Measurements from ENCODE around the gene SNX11. TPM values are rescaled to one million over a fixed set of nuclear protein-coding genes. Genes with fewer than 3 reads are reported as not detected.
A peak's percentile ranks its signal among the peaks of the same experiment; 100 is the strongest.

The SNX11 gene
- total RNA-seq, 2 experiments from 2014 or later, result 12.0 to 17.6 TPM

DNA sequence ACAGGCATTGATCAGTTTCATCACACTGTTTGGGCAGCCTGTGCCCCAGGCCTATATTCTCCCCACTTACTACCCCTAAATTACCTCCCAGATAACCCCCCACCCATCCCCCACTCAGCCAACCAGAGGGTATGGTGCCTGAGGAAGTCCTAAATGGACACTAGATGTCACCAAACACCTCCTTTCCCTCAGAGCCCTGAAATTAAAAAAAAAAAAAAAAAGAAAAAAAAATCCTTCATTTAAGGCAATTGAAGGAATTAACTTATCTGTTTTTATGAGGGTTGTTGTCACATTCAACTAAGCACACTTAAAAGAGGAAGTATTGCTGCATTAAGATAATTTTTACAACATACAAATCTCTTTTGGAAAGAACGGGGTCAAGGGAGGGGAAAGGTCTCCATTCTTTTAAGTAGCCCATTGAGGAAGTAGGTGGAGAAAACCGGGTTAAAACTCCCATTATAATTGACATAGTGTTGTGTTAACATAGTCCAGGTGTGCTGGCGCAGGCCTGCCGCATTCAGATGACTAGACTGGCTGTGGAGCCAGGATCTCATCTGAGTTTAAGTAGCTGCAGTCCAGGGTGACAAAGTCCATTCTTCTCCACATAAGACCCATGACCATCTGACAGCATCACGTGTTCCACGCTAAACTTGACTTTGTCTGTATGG is 46.3 kb downstream of the SNX11 start:
- peak; percentile 47 for DNase-seq (ENCODE audit: low spot score)
- POLR2A ChIA-PET, result no interaction called here

DNA sequence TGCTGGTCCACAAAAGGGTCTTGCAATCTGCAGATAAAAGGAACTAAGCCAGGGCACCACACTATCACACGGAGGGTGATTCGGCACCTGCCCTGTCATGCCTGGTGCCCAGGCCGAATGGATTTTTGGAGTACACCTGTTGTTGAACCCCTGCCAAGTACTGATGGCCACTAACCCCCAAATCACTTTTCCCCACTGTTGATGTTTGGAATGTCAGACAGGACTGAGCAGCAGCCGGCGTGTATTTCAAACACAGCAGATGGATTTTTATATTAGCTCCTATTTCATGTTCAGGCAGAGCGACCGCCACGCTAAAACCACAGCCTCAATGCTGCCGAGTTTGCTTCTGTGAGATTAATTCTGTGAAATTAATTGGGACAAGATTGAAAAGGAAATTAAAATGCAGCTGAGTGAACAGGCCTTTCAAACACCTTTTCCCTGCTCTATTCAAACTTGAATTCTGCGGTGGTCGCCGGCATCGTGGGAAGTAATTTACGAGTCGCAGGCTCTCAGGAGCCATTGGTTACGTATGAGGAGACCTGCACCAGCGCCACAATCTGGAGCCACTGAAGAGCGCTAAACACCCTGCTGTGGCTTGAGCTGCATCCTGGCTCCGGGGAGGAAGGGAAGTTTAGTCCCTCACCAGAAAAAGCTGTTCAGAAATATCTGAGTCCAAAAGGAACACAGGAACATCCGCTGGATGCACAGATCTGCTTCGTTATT is 48.5 kb downstream of the SNX11 start:
- no peak overlapping the region for H3K4me2 ChIP-seq (ENCODE audit: low read length)
- no peaks in the 10 kb centered on the region for H3K4me1 ChIP-seq (ENCODE audit: insufficient read depth, low read length, poor library complexity, severe bottlenecking)
- no peaks in the 10 kb centered on the region for H4K20me1 ChIP-seq (ENCODE audit: insufficient read depth, low read length)
- no peaks in the 10 kb centered on the region for H3K9me3 ChIP-seq (ENCODE audit: low read length)
- no peak overlapping the region for H2AFZ ChIP-seq (ENCODE audit: low read length)
- H3K36me3 ChIP-seq (ENCODE audit: insufficient read depth, low read length), result no peaks in the 10 kb centered on the region
- H3K27ac ChIP-seq (ENCODE audit: low read depth, low read length, poor library complexity, severe bottlenecking), result no peak overlapping the region
- H3K79me2 ChIP-seq (ENCODE audit: insufficient read depth, low read depth, low read length), result no peaks in the 10 kb centered on the region
- ChIA-PET POLR2A (no interaction called here), CTCF (ENCODE audit: unreplicated experiment) (no interaction called here)
- BruUV-seq (replicated peaks), result no TSS peak
- no peaks in the 10 kb centered on the region for H3K9me2 ChIP-seq (ENCODE audit: insufficient read depth, low read length)
- TF ChIP-seq, protein P1, sequence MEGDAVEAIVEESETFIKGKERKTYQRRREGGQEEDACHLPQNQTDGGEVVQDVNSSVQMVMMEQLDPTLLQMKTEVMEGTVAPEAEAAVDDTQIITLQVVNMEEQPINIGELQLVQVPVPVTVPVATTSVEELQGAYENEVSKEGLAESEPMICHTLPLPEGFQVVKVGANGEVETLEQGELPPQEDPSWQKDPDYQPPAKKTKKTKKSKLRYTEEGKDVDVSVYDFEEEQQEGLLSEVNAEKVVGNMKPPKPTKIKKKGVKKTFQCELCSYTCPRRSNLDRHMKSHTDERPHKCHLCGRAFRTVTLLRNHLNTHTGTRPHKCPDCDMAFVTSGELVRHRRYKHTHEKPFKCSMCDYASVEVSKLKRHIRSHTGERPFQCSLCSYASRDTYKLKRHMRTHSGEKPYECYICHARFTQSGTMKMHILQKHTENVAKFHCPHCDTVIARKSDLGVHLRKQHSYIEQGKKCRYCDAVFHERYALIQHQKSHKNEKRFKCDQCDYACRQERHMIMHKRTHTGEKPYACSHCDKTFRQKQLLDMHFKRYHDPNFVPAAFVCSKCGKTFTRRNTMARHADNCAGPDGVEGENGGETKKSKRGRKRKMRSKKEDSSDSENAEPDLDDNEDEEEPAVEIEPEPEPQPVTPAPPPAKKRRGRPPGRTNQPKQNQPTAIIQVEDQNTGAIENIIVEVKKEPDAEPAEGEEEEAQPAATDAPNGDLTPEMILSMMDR (conservative IDR thresholded peaks at IDR 0.05; ENCODE audit: low read length), result no peak
- no peak for TF ChIP-seq EZH2phosphoT487 (IDR thresholded peaks at IDR 0.05; ENCODE audit: borderline replicate concordance, low read depth, low read length)
- no peak for DNase-seq (ENCODE audit: low spot score)
- intact Hi-C loops (cut with micrococcal nuclease; ENCODE audit: unreplicated experiment), result no loop called here
- H3K4me3 ChIP-seq (ENCODE audit: low read depth, low read length, poor library complexity, severe bottlenecking), result no peak overlapping the region

More for the DNA sequence above, 46.3 kb downstream of the SNX11 start:
- H4K20me1 ChIP-seq (ENCODE audit: insufficient read depth, low read length), result no peaks in the 10 kb centered on the region
- H3K9me3 ChIP-seq (ENCODE audit: low read length), result no peaks in the 10 kb centered on the region
- H3K4me3 ChIP-seq (ENCODE audit: low read depth, low read length, poor library complexity, severe bottlenecking), result no peak overlapping the region
- no TSS peak for BruUV-seq (replicated peaks)
- H3K36me3 ChIP-seq (ENCODE audit: insufficient read depth, low read length), result no peaks in the 10 kb centered on the region
- intact Hi-C loops (cut with micrococcal nuclease; ENCODE audit: unreplicated experiment), result no loop called here
- H3K79me2 ChIP-seq (ENCODE audit: insufficient read depth, low read depth, low read length), result no peaks in the 10 kb centered on the region
- no peak overlapping the region for H3K4me2 ChIP-seq (ENCODE audit: low read length)
- CTCF ChIA-PET (ENCODE audit: unreplicated experiment), result no interaction called here
- H2AFZ ChIP-seq (ENCODE audit: low read length), result no peak overlapping the region
- TF ChIP-seq EZH2phosphoT487 (IDR thresholded peaks at IDR 0.05; ENCODE audit: borderline replicate concordance, low read depth, low read length), result no peak
- TF ChIP-seq, protein P1 (conservative IDR thresholded peaks at IDR 0.05; ENCODE audit: low read length), result peak; percentile 74
- H3K27ac ChIP-seq (ENCODE audit: low read depth, low read length, poor library complexity, severe bottlenecking), result no peak overlapping the region
- H3K9me2 ChIP-seq (ENCODE audit: insufficient read depth, low read length), result no peaks in the 10 kb centered on the region
- H3K4me1 ChIP-seq (ENCODE audit: insufficient read depth, low read length, poor library complexity, severe bottlenecking), result no peaks in the 10 kb centered on the region

DNA sequence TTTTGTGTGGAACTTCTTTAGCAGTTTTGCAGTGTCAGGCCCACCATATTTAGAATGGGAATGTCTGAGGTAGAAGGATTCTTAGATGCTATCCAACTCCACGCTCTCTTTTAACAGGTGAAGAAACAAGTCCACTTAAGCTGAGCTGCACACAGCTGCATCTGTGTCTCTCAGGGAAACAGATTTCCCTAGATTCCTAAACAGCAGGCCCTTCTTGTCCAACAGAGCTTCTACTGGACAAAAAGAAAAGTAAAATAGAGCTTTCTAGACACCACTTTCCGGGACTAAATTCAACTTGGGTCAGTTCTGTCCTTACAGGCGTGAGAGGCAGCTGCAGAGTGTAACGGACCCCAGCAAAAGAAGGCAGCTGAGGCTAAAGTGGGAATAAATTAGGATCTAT is 51.7 kb downstream of the SNX11 start:
- no peak for DNase-seq (ENCODE audit: low spot score)
- intact Hi-C loops (cut with micrococcal nuclease; ENCODE audit: unreplicated experiment), result no loop called here
- H3K79me2 ChIP-seq (ENCODE audit: insufficient read depth, low read depth, low read length), result no peaks in the 10 kb centered on the region
- BruUV-seq (replicated peaks), result no TSS peak
- ChIA-PET POLR2A (interaction anchor here (0.7 to 1.1 kb wide), 2 partner anchors 10 to 104 kb away, joined by 3 to 4 read pairs; no protein-coding TSS in a partner anchor), CTCF (ENCODE audit: unreplicated experiment) (no interaction called here)
- H4K20me1 ChIP-seq (ENCODE audit: insufficient read depth, low read length), result no peaks in the 10 kb centered on the region
- no peak for TF ChIP-seq EZH2phosphoT487 (IDR thresholded peaks at IDR 0.05; ENCODE audit: borderline replicate concordance, low read depth, low read length)
- TF ChIP-seq, protein P1 (conservative IDR thresholded peaks at IDR 0.05; ENCODE audit: low read length), result no peak
- H3K4me3 ChIP-seq (ENCODE audit: low read depth, low read length, poor library complexity, severe bottlenecking), result no peak overlapping the region
- no peak overlapping the region for H3K27ac ChIP-seq (ENCODE audit: low read depth, low read length, poor library complexity, severe bottlenecking)
- H3K36me3 ChIP-seq (ENCODE audit: insufficient read depth, low read length), result no peaks in the 10 kb centered on the region
- H3K4me2 ChIP-seq (ENCODE audit: low read length), result no peak overlapping the region
- no peaks in the 10 kb centered on the region for H3K4me1 ChIP-seq (ENCODE audit: insufficient read depth, low read length, poor library complexity, severe bottlenecking)
- H3K9me2 ChIP-seq (ENCODE audit: insufficient read depth, low read length), result no peaks in the 10 kb centered on the region
- no peak overlapping the region for H2AFZ ChIP-seq (ENCODE audit: low read length)
- no peaks in the 10 kb centered on the region for H3K9me3 ChIP-seq (ENCODE audit: low read length)

All from OCI-LY7 (cell line).